HG03521 (cell line): ENCODE results near the gene NOS1.
"Not testable (repeated sequence)": the region's sequence is repeated elsewhere in the genome, so short reads cannot be mapped to it uniquely, and the experiment has no call there.

Experiments
- ATAC-seq: cut with Tn5 transposase; IDR thresholded peaks from one replicate; pipeline ENCODE4 v1.9.1; 2021; ENCODE audit warnings: mild to moderate bottlenecking, moderate library complexity; ENCODE audit not compliant: unreplicated experiment

Gene NOS1

GRCh38 chr12:117210266-117210918 is 151.0 kb downstream of the NOS1 start:
- no peak for ATAC-seq

- ATAC-seq, result no peak
These were observed 151.8 kb downstream of the NOS1 start for GRCh38 chr12:117209626-117210025.

- no peak for ATAC-seq
These were observed 152.5 kb downstream of the NOS1 start for GRCh38 chr12:117208811-117209455.

- ATAC-seq, result no peak
These were observed 153.2 kb downstream of the NOS1 start for GRCh38 chr12:117208206-117208605.

GRCh38 chr12:117207675-117208074 is 153.8 kb downstream of the NOS1 start:
- no peak for ATAC-seq

- ATAC-seq, result no peak
These were observed 158.9 kb downstream of the NOS1 start for GRCh38 chr12:117202556-117202955.

GRCh38 chr12:117202033-117202432 is 159.4 kb downstream of the NOS1 start:
- ATAC-seq, result no peak

GRCh38 chr12:117199956-117200744 is 161.3 kb downstream of the NOS1 start:
- not testable (repeated sequence) for ATAC-seq

GRCh38 chr12:117196334-117196733 is 165.1 kb downstream of the NOS1 start:
- ATAC-seq, result not testable (repeated sequence)

- ATAC-seq, result not testable (repeated sequence)
These were observed 166.4 kb downstream of the NOS1 start for GRCh38 chr12:117195027-117195426.

GRCh38 chr12:117193903-117194302 is 167.5 kb downstream of the NOS1 start:
- ATAC-seq, result no peak

- ATAC-seq, result not testable (repeated sequence)
These were observed 168.8 kb downstream of the NOS1 start for GRCh38 chr12:117192581-117192980.

- ATAC-seq, result no peak
These were observed 169.4 kb downstream of the NOS1 start for GRCh38 chr12:117192057-117192456.

- peak; percentile 93 for ATAC-seq
These were observed 171.1 kb downstream of the NOS1 start, which contains the start of gene FBXO21 for GRCh38 chr12:117190210-117190781. Gene FBXO21 (minus strand): TSS chr12:117190470. CDS start chr12:117190456, 14 bp downstream.

GRCh38 chr12:117189725-117190209 is 171.7 kb downstream of the NOS1 start:
- ATAC-seq, result peak; percentile 34

GRCh38 chr12:117188961-117189724 is 172.3 kb downstream of the NOS1 start:
- no peak for ATAC-seq

GRCh38 chr12:117188121-117188665 is 173.2 kb downstream of the NOS1 start:
- ATAC-seq, result no peak

- ATAC-seq, result no peak
These were observed 174.0 kb downstream of the NOS1 start for GRCh38 chr12:117187421-117187820.

- ATAC-seq, result no peak
These were observed 178.6 kb downstream of the NOS1 start for GRCh38 chr12:117182866-117183265.

GRCh38 chr12:117181468-117181843 is 180.0 kb downstream of the NOS1 start:
- ATAC-seq, result not testable (repeated sequence)
